Measurements from ENCODE around the gene STING1. TPM values are rescaled to one million over a fixed set of nuclear protein-coding genes. Genes with fewer than 3 reads are reported as not detected.
"Not testable (repeated sequence)": the region's sequence is repeated elsewhere in the genome, so short reads cannot be mapped to it uniquely, and the experiment has no call there.

The STING1 gene
- polyA plus RNA-seq, 1 donor from 2014 or later, result 0.12 TPM

- TF ChIP-seq CTCF (IDR thresholded peaks at IDR 0.05; ENCODE audit: poor library complexity, severe bottlenecking), result no peak
- TF ChIP-seq RAD21 (conservative IDR thresholded peaks at IDR 0.05), result no peak
- TF ChIP-seq TAF1 (IDR thresholded peaks at IDR 0.05; ENCODE audit: low read depth), result no peak
These were observed 1.4 kb downstream of the STING1 start (continued) for GRCh38 chr5:139481122-139481533.

- not testable (repeated sequence) for H4K20me1 ChIP-seq (ENCODE audit: insufficient read depth); H3K27me3 ChIP-seq (ENCODE audit: insufficient read depth, low read depth, low read length); H2AFZ ChIP-seq (ENCODE audit: low read depth, low read length); H3K9ac ChIP-seq (ENCODE audit: low read length); H3K9me2 ChIP-seq (ENCODE audit: insufficient read depth, low read length); H3K4me2 ChIP-seq (ENCODE audit: low read length); H3K27ac ChIP-seq (ENCODE audit: low read length); H3F3A ChIP-seq (ENCODE audit: insufficient read depth, low read length, poor library complexity, severe bottlenecking); H3K36me3 ChIP-seq (ENCODE audit: insufficient read depth, low read length); H3K9me3 ChIP-seq (ENCODE audit: low read length); H3K79me2 ChIP-seq (replicated peaks; ENCODE audit: insufficient read depth, low read length); H3K4me3 ChIP-seq (ENCODE audit: low read length)
These were observed 2.8 kb downstream of the STING1 start for GRCh38 chr5:139479729-139480128.

GRCh38 chr5:139478657-139479423 is 3.7 kb downstream of the STING1 start:
- H3K9ac ChIP-seq (ENCODE audit: low read length); H3K27me3 ChIP-seq (ENCODE audit: insufficient read depth, low read depth, low read length); H3K79me2 ChIP-seq (replicated peaks; ENCODE audit: insufficient read depth, low read length); H2AFZ ChIP-seq (ENCODE audit: low read depth, low read length); H3K27ac ChIP-seq (ENCODE audit: low read length); H4K20me1 ChIP-seq (ENCODE audit: insufficient read depth); H3F3A ChIP-seq (ENCODE audit: insufficient read depth, low read length, poor library complexity, severe bottlenecking); H3K9me2 ChIP-seq (ENCODE audit: insufficient read depth, low read length); H3K4me3 ChIP-seq (ENCODE audit: low read length); H3K4me2 ChIP-seq (ENCODE audit: low read length); H3K36me3 ChIP-seq (ENCODE audit: insufficient read depth, low read length); H3K9me3 ChIP-seq (ENCODE audit: low read length): not testable (repeated sequence)

GRCh38 chr5:139475865-139476617 is 6.5 kb downstream of the STING1 start:
- H3K4me3 ChIP-seq (ENCODE audit: low read length), result no peak overlapping the region
- no peaks in the 10 kb centered on the region for H3K9me3 ChIP-seq (ENCODE audit: low read length)
- H3K79me2 ChIP-seq (replicated peaks; ENCODE audit: insufficient read depth, low read length), result no peaks in the 10 kb centered on the region
- no peak overlapping the region for H3K9ac ChIP-seq (ENCODE audit: low read length)
- no peaks in the 10 kb centered on the region for H3K27me3 ChIP-seq (ENCODE audit: insufficient read depth, low read depth, low read length)
- no peak overlapping the region for H3K27ac ChIP-seq (ENCODE audit: low read length)
- no peaks in the 10 kb centered on the region for H3K9me2 ChIP-seq (ENCODE audit: insufficient read depth, low read length)
- TF ChIP-seq EP300 (conservative IDR thresholded peaks at IDR 0.05; ENCODE audit: poor library complexity, severe bottlenecking) (no peak), REST (IDR thresholded peaks at IDR 0.05; ENCODE audit: borderline replicate concordance) (no peak), CTCF (IDR thresholded peaks at IDR 0.05; ENCODE audit: poor library complexity, severe bottlenecking) (no peak), SMC3 (conservative IDR thresholded peaks at IDR 0.05; ENCODE audit: poor library complexity) (no peak), EZH2 (IDR thresholded peaks at IDR 0.05; ENCODE audit: borderline replicate concordance, insufficient read depth, low read length, poor library complexity, severe bottlenecking) (no peak), RAD21 (conservative IDR thresholded peaks at IDR 0.05) (no peak), MXI1 (conservative IDR thresholded peaks at IDR 0.05; ENCODE audit: poor library complexity, severe bottlenecking) (no peak), POLR2AphosphoS5 (IDR thresholded peaks at IDR 0.05) (no peak), TAF1 (IDR thresholded peaks at IDR 0.05; ENCODE audit: low read depth) (no peak)
- H3K36me3 ChIP-seq (ENCODE audit: insufficient read depth, low read length), result no peaks in the 10 kb centered on the region
- H3F3A ChIP-seq (ENCODE audit: insufficient read depth, low read length, poor library complexity, severe bottlenecking), result no peaks in the 10 kb centered on the region
- H4K20me1 ChIP-seq (ENCODE audit: insufficient read depth), result no peaks in the 10 kb centered on the region
- H2AFZ ChIP-seq (ENCODE audit: low read depth, low read length), result no peak overlapping the region
- no peak overlapping the region for H3K4me2 ChIP-seq (ENCODE audit: low read length)
